NCI-H82 (cell line): ENCODE results near the gene TMEM132A.

Experiments
- DNase-seq: peaks from one replicate; lab custom pipeline; 2025; lab: John Stamatoyannopoulos, UW

Gene TMEM132A

DNA sequence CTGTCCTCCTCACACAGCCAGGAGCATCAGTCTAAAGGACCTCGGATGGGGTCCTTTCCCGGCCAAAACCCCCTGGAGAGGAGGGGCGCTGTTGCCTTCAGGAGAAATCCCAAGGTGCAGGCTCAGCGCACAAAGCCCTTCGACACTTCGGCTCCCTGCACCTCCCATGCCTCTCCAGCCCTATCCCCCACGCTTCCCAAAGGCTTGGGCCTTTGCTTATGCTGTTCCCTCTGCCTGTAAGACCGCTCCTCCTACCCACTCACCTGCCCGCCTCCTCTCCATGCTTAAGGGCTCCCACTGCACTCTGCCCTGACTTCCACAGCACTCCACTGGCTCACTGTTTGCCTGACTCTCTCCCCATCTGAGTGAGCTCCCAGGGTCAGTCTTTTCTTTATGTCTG is 14.2 kb downstream of the TMEM132A start:
- DNase-seq = peak; percentile 31

DNA sequence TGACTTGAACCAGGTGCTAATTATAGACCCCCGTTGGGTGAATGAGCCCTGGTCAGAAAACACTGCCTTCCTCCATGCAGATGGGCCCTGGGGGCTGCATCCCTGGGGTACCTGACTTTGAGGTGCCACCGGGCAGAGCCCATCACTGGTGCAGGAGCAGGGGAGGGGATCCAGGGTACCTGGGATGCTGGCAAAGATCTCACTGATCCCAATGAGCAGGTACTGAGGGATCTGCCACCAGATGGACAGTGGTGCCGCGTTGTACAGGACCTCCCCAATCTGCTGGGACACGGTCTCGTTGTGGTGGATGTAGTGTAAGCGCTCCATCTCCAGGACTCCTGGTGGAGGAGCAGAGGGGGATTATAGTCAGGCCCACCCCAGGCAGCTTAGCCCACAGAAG is 15.0 kb downstream of the TMEM132A start:
- DNase-seq = no peak

DNA sequence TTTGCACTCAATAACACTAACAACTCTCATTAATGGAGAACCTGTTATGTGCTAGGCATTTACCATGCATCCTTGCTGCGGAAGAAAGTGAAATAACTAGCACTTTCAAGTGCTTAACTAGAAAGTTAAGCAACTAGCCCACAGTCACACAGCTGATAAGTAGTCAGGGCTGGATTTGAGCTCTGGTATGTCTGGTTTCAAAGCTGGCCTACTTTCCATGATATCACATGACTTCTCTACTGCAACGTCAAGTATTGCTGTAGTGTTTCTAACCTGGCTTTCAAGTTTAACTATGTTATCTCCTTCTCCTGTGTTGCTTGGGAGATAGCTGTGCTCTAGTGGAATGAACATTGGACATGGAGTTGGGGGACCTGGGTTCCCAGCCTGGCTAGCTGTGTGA is 15.6 kb downstream of the TMEM132A start:
- no peak for DNase-seq

DNA sequence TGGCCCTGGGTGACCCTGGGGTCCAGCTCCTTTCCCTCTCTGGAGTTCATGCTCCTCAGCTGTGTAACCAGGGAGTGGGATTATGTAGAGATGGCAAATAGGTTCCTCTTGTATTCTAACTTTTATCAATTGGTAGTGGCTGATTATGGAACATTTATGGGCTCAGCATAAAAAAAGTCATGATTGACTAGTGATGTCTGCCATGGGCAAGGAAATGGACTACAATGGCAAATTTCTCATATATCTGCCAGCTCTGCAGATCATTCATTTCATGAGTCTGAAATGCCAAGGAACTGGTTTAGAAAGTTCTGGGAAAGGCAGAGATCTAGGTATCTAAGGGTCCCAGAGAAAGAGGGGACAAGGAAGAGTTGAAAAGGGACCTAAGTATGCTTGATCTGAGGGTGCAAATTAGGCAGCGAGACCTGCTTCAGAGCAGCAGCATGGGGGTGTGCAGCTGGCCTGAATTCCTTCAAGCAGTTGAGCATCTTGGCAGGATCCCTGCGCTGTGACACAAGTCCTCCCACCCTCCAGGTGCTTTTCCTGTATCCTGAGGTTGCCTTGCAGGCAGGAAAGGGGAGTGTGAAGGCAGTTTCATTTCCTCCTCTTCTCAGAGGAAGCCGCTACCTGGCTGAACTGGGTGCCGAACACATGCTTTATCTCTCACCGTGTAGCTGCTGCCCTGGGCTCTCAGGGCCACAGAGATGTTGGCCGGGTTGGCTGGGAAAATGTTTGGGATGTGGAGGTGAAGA is 17.3 kb downstream of the TMEM132A start:
- DNase-seq = no peak

DNA sequence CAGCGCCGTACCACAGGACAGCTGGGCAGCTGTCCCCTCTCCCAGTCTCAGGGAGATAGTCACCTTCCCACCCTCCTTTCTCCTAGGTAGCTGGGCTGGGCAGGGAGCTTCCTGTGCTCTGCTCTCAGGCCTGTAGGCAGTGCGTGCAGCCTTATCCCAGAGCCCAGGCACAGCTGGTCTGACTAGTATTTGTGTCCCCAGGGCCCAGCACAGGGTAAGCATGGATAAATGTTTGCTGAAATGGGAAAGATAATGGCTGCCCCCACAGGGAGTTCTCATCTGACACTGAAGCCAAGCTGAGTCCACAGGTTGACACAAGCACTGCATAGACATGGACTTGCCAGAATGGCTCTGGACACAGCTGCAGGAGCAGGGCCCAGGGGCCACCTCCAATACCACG is 18.0 kb downstream of the TMEM132A start:
- no peak for DNase-seq

DNA sequence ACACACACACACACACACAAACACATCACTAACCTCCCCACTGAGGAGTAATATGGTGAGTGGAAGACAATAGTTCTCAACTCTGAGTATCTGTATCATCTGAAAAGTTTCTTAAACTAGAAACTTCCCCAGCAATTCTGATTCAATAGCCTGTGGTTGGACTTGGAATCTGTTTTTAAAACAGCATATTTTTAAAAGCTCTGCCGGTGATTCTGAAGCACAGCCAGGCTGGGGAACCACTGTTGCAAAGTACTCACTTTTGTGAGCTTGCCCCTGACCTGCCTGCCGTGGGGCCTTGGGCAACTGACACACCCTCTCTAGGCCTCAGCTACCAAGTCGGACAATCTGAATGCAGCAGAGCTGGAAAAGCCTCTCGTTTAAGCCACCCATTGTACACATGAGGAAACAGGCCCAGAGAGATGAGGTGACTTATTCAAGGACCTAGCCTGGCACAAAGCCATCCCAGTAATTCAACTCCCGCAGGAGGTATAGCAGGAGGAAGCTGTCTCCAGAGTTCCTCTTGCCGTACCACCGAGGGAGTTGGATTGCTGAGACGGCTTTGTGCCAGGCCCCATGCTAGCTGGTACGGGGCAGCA is 18.8 kb downstream of the TMEM132A start:
- DNase-seq = no peak

DNA sequence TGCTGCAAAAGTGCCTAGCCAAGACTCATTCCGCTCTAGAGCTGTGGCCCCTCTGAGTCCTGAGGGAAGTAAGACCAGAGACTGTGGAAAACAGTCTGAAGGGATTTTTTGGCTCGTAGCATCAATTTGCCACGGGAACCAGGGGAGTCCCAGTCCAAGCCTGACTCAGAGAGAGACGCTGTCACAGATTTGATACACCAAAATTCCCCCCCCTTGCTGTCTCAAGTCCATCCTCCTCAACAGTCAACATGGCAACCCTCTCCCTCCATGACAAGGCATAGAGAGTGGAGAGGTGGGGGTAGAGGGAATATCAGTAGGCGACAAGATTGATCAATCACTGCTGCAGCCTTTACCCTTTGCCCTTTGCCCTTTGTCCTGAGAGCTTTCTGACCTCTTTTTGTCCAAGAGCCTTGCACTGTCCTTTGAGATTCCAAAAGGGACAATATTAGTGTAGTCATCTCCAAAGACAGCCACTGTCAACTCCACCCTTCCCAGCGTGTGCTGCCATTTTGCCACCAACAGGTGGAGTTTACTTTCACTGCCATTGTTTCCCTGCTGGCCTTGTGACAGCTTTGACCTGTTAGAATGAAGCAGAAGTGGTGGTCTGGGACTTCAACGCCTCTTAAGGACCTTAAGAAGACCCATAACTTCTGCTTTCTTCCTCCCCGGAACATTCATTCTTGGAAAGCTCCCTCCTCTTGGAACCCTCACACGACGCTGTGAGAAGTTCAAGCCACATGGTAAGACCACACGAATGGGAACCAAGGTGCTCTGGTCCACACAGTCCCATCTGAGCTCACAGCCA is 20.4 kb downstream of the TMEM132A start:
- peak; percentile 16 for DNase-seq

DNA sequence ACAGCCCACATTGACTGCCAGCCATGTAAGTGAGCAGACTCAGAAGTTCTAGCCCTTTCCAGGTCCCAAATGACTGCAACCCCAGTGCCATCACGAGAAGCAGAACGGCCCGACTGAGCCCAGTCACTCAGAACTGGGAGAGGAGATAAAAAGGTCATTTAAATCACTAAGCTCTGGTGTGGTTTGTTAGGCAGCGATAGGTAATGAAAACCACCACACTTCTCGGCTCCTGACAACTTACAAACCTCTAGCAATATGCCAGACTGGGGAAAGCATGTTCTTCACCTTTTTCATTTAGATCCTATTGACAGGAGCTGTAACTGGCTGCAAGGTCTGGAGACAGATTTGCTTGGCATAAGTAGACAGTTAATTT is 21.0 kb downstream of the TMEM132A start:
- DNase-seq = no peak

DNA sequence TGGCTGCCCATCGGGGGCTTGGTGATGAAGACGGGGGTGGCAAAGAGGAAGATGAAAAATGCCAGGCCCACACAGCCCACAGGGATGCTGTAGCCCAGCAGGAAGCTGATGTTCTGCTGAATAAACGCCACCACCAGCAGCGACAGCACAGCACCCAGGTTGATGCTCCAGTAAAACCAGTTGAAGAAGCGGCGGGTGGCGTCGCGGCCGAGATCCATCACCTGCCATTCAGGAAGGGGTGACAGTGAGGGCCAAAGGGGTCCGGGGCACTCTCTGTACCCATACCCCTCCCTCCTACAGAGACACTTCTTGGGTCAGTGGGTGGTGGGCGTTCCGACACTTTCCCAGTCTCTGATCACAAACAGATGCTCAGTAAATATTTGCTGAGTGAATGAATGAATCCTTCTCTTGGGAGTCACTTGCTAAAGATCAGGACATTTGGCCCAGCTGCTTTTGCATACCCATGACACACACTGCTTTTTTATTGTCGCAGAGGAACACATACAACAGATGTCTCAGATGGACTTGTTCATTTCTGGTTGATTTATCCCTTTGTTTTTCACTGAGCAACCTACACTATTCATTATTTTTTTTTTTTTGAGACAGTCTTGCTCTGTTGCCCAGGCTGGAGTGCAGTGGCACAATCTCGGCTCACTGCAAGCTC is 22.5 kb downstream of the TMEM132A start:
- DNase-seq = no peak

DNA sequence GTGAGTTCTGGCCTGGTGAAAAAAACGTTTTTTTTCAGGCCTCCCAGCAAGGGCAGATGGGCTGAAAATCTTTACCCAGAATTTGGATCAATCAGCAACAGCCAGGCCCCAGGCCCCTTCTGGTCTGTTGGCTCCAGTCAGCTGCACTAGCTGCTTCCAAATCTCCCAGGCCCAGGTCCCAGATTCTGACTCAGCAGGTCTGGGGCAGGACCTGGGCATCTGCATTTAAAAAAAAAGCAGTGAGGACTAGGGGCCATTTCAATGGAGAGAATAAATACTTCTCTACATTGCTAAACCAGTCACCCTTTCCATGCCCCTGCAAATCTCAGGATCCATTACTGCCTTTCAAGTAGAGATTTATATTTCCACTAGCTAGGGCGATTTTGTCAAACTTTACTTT is 23.4 kb downstream of the TMEM132A start:
- DNase-seq = no peak

DNA sequence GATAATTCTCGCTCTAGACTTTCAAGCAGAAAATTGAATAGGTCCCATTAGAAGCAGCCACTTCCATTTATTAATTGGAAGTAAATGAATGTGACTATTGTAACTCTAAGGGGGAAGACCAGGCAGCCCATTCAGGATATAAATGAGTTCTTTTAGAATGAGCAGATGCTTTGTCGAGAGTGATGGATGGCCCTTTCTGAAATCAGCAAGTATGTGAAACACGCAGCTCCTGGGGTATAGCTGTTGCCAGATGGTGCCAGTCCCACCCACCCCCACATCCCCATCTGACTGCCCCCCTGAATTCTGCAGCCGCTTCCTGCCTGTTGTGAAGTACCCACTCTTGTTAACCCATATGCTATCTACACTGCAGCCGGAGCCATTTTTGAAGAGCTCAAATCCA is 24.0 kb downstream of the TMEM132A start:
- no peak for DNase-seq

DNA sequence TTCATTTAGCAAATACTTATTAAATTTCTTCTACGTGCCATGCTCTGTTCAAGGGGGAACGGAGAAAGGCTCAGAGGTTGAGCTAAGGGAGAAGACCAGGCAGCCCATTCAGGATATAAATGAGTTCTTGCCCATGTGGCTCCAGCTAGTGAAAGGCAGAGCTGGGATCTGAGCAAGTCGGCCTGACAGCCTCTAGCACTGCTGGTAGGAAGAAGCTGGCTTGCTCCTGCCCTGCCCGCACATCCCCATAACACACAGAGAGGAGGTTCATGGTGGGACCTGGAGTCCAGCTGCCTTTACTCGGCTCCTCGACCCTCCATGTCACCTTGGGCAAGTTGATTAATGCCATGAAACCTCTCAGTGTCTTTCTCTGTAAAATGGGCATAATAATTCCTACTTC is 25.8 kb downstream of the TMEM132A start:
- peak; percentile 11 for DNase-seq

DNA sequence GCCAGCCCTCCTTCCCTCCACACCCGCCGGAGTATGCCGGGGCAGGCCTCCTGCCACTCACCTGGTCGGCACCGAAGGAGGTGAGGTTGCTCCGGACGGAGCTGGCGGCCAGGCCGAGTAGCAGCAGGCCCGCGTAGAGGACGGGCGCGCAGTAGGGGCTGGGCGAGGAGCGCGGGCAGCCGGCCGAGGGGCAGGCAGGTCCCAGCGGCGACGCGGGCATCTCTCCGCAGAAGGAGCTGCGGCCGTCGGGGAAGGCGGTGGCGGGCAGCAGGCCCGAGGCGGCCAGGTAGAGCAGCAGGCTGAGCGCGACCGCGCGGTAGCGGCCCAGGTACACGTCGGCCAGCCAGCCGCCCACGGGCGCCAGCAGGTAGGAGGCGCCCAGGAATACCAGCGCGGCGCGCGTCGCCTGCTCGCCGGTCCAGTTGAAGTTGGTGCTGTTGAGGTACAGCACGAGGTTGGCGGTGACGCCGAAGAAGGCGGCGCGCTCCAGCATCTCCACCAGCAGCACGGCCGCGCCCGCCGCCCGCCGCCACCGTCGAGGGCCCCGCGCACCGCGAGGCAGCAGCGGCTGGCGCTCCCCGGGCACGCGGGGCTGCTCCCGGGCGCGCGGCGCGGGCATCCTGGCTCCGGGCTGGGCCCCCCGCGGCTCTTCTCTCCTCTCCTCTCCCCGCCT is 26.8 kb downstream of the TMEM132A start:
- no peak for DNase-seq

DNA sequence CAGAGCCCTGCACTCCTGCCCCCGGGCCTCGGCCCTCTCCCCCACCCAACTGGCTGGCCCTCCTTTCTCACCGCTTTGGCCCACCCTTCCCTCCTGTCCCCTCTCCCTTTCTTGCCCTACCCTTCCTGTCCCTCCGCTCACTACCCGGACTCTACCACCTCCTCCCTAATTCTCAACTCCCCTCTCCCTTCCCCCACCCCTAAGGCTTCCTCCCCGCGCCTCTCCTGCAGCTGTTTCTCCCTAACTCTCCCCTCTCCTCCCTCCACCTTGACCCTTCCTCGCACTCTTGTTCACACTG is 27.3 kb downstream of the TMEM132A start:
- no peak for DNase-seq

DNA sequence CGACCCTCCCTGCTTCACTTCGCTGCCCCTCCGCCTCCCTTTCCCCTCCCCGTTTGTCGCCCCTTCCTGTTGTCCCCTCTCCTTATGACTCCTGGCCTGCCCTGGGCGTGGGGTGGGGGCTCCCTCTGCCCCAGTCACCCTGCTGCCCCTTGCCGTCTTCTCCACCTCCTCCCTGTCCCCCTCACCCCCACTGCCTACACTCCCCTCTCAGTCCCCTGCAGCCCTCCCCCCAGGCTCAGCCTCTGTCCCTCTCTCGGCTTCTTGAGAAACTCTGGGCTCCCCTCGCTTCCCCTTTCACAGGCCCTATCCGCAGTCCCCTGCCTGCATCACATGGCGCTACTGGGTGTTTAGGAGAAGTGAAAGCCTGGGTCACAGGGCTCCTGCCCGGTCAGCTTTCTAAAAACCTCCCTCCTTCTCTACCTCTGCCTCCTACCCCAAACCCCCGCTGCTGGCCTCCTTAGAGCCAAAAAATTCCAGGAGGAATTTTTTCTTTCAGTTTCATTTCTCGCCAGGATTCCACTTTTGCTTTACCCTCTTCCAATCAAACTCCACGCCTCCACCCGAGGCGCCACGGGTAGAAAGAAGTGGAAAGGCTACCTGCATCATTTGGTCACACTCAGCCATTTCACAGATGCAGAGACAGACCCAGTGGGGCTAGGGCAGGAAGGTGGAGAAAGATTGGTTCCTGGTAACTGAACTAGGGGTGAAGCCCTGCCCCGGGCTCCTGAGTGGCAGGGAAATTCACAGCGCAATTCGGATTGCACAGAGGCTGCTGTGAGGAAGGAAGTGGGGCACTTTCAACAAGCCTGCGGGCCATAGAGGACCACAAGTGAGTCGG is 27.9 kb downstream of the TMEM132A start, which contains the start of gene SLC15A3:
TSS of gene SLC15A3 (minus strand) at position 273 of the 838 bp plus-strand sequence. CDS start 625 bp downstream, outside the sequence.
- no peak for DNase-seq

DNA sequence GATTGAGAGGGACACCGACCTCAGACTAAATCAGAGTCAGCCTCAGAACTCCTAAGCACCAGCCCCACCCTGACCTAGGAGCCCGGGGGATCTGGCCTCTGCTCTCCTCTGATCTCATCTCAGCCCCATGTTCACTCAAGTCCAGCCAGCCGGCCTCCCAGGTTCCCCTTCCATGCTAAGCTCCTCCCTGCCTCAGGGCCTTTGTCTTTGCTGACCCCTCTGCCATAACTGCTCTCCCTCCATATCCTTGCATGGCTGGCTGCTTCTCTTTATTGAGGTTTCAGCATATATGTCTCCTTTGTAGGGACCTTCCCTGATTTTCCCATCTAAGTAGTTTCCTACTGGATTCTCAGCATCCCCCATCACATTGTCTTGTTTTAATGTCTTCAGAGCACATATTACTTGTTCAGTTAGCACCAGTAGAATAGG is 28.5 kb downstream of the TMEM132A start:
- no peak for DNase-seq

DNA sequence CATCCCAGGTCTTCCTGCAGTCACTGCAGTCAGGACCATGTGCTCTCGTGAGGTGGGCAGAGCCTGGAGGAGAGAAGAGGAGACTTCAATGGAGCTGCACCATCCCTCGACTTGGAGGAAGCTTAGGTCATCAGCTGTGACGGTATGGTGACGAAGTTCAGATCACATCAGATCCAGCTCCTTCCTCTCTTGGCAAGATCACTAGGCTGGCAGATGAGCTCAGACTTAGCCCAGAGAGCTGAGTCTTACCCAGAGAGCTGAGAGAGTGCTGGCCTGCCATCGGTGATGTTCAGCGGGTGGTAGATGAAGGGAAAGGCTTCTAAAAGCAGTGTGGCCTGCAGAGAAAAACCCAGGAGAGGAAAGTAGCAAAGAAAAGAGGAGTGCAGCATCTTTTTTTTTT is 29.5 kb downstream of the TMEM132A start:
- DNase-seq = no peak

DNA sequence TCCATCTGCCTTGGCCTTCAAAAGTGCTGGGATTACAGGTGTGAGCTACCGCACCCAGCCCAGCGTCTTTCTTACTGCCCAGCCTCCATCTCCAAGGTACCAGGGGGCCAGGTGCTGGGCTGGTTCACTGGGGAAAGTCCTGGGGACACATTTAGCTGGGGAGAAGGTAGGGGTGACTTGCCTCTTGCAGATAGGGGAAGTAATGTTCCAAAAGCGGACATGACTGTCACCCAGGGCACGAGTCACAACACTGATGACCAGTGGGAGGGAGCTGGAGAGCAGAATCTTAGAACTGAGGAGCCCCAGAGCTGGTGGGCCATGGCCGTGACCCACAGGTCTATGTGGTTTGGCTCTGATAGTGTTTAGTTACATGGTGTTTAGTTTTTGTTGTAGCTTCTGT is 30.2 kb downstream of the TMEM132A start:
- DNase-seq = no peak

DNA sequence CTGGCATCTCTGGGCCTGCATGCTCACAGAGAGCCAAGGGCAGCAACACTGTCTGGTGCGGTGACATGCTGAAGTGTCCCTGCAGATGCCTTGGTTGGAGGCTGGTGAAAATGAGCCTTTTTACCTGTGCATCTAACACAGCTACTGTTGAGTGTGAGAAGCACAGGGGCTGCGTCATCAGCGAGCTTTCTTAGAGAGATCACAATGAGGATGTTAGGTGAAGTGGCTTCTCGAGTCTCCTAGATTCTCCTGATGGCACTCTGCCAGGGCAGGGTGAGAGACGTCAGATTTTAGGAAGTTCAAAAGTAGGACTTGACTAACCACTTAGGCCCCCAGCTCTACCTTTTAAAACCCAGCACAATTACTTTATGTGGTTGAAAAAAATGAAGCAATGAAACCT is 31.3 kb downstream of the TMEM132A start:
- no peak for DNase-seq

DNA sequence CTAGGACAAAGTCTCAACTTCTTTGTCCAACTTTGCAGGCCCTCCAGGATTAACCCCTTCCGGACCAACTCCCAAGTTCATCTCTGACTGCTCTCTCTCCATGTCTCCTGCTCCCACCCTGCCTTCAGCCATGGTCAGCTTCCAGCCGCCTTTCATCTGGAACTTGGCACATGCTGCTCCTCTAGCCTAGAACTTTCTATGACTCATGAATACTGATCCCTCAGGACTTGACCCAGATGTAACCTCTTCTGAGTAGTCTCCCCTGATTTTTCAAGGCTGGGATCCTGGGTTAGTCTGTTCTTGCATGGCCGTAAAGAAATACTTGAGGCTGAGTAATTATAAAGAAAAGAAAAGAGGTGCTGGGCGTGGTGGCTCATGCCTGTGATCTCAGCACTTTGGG is 32.9 kb downstream of the TMEM132A start:
- no peak for DNase-seq

DNA sequence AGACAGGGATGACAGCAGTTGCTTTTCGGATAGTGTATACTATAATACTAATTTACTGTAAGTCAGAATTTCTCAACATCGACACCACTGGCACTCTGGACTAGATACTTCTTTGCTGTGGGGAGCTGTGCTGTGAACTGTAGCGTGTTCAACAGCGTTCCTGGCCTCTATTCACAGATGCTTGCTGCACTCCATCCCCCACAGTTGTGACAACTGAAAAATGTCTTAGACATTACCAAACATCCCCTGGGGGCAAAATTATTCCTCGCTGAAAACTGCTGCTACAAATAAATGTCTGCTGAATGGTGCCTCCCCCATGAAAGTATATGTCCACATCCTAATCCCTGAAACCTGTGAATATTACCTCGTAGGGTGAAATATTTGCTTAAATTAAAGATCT is 35.2 kb downstream of the TMEM132A start:
- no peak for DNase-seq
